ENCODE results near the gene FXYD4. TPM values are rescaled to one million over a fixed set of nuclear protein-coding genes. Genes with fewer than 3 reads are reported as not detected.

Gene FXYD4
- total and polyA plus RNA-seq, 2 of the 8 experiments (the other 6 are each of a cell fraction or from before 2014, with no cell fraction given): not detected

- TF ChIP-seq CHD7 (IDR thresholded peaks at IDR 0.05; ENCODE audit: insufficient replicate concordance, low read length) (no peak), PHF8 (conservative IDR thresholded peaks at IDR 0.05; ENCODE audit: low read depth, low read length) (no peak), NRF1 (IDR thresholded peaks at IDR 0.05; ENCODE audit: low read depth, low read length) (no peak)
Measured at GRCh38 chr10:43360086-43360485, 11.3 kb upstream of the FXYD4 start (continued).

Measured in H1 (cell line).